HepG2 (cell line): ENCODE measurements around the gene SART1.

Experiments
- CREM ChIP-seq, 2 experiments: sonication (generic) in 1 of 2; formaldehyde crosslinking in 1 of 2; IDR thresholded peaks; 2 replicates each; pipeline versions ENCODE4 v1.4.0 to v1.6.1; 2016 to 2020; ENCODE audit warnings: antibody characterized with exemption in 1 of 2, mild to moderate bottlenecking in 1 of 2, missing genetic modification reagents in 1 of 2
- EZH2 ChIP-seq: conservative IDR thresholded peaks from 2 replicates; pipeline ENCODE4 v1.6.1; 2012; ENCODE audit warnings: mild to moderate bottlenecking, low read depth, low read length, moderate library complexity
- HMGXB4 ChIP-seq, 2 experiments: sonication (generic) in 1 of 2; formaldehyde crosslinking in 1 of 2; IDR thresholded peaks; 2 replicates each; pipeline versions ENCODE4 v1.4.0 to v1.6.1; 2018 to 2020; ENCODE audit warnings: missing genetic modification reagents in 2 of 2, borderline replicate concordance in 1 of 2, low read depth in 1 of 2, mild to moderate bottlenecking in 1 of 2, missing biosample characterization in 1 of 2
- RFX5 ChIP-seq: IDR thresholded peaks from 2 replicates; pipeline ENCODE4 v1.6.1; 2011; ENCODE audit warnings: low read depth, low read length, improper control_type of control experiment
- USF2 ChIP-seq, 2 experiments: sonication (generic) in 1 of 2; formaldehyde crosslinking in 1 of 2; IDR thresholded peaks; 2 replicates each; pipeline versions ENCODE4 v1.5.1 to v1.6.1; 2011 to 2020; ENCODE audit warnings: borderline replicate concordance in 1 of 2, low read depth in 1 of 2, low read length in 1 of 2, mild to moderate bottlenecking in 1 of 2, missing genetic modification reagents in 1 of 2, moderate library complexity in 1 of 2
- YY1 ChIP-seq: IDR thresholded peaks from 2 replicates; pipeline ENCODE4 v1.6.1; 2011; ENCODE audit warnings: low read length, low read depth, moderate library complexity, mild to moderate bottlenecking; ENCODE audit not compliant: insufficient read depth, insufficient replicate concordance
- TF ChIP-seq, protein P1 (sequence below): sonication (generic); formaldehyde crosslinking; IDR thresholded peaks from 2 replicates; pipeline ENCODE4 v1.5.0; 2020; ENCODE audit warnings: missing genetic modification reagents
- TF ChIP-seq, protein P2 (sequence below): sonication (generic); formaldehyde crosslinking; IDR thresholded peaks from 2 replicates; pipeline ENCODE4 v1.5.0; 2020; ENCODE audit warnings: mild to moderate bottlenecking, missing genetic modification reagents, moderate library complexity
- TF ChIP-seq, protein P3 (sequence below): sonication (generic); formaldehyde crosslinking; IDR thresholded peaks from 2 replicates; pipeline ENCODE4 v1.8.1; 2022; ENCODE audit warnings: mild to moderate bottlenecking, missing genetic modification reagents

GRCh38 chr11:65915821-65916251 lies 45.7 kb upstream of the SART1 start:
- TF ChIP-seq HMGXB4 (CRISPR knock-in tag; IDR thresholded peaks at IDR 0.05; ENCODE audit: borderline replicate concordance in 1 of 2, low read depth in 1 of 2) (no peak), USF2 (IDR thresholded peaks at IDR 0.05; ENCODE audit: low read depth, low read length) (no peak), USF2 (CRISPR knock-in tag; IDR thresholded peaks at IDR 0.05; ENCODE audit: borderline replicate concordance) (no peak), RFX5 (no peak), CREM (IDR thresholded peaks at IDR 0.05) (no peak), CREM (CRISPR knock-in tag; IDR thresholded peaks at IDR 0.05) (no peak), EZH2 (no peak), YY1 (no peak)
- TF ChIP-seq, protein P1, sequence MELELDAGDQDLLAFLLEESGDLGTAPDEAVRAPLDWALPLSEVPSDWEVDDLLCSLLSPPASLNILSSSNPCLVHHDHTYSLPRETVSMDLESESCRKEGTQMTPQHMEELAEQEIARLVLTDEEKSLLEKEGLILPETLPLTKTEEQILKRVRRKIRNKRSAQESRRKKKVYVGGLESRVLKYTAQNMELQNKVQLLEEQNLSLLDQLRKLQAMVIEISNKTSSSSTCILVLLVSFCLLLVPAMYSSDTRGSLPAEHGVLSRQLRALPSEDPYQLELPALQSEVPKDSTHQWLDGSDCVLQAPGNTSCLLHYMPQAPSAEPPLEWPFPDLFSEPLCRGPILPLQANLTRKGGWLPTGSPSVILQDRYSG = no peak
- TF ChIP-seq, protein P2, sequence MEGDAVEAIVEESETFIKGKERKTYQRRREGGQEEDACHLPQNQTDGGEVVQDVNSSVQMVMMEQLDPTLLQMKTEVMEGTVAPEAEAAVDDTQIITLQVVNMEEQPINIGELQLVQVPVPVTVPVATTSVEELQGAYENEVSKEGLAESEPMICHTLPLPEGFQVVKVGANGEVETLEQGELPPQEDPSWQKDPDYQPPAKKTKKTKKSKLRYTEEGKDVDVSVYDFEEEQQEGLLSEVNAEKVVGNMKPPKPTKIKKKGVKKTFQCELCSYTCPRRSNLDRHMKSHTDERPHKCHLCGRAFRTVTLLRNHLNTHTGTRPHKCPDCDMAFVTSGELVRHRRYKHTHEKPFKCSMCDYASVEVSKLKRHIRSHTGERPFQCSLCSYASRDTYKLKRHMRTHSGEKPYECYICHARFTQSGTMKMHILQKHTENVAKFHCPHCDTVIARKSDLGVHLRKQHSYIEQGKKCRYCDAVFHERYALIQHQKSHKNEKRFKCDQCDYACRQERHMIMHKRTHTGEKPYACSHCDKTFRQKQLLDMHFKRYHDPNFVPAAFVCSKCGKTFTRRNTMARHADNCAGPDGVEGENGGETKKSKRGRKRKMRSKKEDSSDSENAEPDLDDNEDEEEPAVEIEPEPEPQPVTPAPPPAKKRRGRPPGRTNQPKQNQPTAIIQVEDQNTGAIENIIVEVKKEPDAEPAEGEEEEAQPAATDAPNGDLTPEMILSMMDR (CRISPR knock-in tag) = no peak
- TF ChIP-seq, protein P3, sequence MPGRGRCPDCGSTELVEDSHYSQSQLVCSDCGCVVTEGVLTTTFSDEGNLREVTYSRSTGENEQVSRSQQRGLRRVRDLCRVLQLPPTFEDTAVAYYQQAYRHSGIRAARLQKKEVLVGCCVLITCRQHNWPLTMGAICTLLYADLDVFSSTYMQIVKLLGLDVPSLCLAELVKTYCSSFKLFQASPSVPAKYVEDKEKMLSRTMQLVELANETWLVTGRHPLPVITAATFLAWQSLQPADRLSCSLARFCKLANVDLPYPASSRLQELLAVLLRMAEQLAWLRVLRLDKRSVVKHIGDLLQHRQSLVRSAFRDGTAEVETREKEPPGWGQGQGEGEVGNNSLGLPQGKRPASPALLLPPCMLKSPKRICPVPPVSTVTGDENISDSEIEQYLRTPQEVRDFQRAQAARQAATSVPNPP (CRISPR knock-in tag) = no peak
